NAMALWA (cell line): Measurements from ENCODE around the gene ZCWPW1.
"Not testable (repeated sequence)": the region's sequence is repeated elsewhere in the genome, so short reads cannot be mapped to it uniquely, and the experiment has no call there.

Experiments
- DNase-seq: peaks from one replicate; pipeline ENCODE4 v3.0.0-alpha.2; 2015; ENCODE audit warnings: low spot score

The ZCWPW1 gene

DNA sequence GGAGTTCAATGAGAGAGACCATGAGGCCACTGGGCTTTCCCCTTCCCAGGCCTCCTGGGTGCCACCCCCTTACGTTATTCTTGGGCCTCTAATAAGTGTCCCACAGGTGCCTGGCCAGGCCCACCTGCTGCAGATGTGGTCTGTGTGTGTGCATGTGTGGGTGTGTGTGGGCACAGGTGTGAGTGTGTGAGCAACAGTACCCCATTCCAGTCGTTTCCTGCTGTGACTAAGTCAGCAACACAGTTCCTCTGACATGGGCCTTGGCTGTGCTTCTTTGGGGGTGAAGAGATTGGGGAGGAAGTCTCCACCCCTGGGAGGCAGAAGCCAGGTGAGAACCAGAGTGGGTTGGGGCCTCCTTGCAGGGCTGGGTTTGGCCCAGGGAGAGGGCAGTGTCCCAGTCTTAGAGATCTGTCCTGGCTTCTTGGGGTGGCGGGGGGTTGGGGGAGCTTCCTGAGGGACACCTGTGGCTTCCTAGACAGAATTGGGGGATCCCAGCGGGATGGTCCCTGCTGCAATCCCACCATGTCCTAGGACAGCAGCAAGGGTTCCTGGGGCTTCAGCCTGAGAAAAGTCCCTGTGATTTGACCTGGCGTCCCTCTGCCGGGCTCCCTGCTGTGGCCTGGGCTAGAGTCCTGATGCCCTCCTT, 74.7 kb downstream of the ZCWPW1 start:
- no peak for DNase-seq

DNA sequence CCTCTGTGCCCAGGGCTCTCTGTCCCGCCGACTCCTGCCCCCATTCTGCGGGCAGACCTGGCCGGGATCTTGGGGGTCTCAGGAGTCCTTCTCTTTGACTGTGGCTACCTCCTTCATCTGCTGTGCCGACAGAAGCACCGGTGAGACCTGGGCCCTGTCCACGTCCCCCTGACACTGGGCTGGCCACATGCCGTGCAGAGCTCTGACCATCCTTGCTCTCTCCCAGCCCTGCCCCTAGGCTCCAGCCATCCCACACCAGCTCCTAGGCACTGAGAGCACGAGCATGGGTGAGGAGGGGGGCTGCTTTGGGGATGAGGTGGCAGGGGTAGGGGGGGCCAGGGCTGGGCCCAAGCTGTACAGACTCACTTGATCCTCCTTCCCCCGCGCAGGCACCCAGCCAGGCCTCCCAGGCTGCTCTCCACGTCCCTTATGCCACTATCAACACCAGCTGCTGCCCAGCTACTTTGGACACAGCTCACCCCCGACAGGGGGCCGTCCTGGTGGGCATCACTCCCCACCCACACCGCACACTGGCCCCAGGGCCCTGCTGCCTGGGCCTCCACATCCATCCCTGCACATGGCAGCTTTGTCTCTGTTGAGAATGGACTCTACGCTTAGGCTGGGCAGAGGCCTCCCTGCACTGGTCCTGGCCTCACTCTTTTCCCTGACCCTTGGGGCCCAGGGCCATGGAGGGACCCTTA, 75.4 kb downstream of the ZCWPW1 start:
- no peak for DNase-seq

DNA sequence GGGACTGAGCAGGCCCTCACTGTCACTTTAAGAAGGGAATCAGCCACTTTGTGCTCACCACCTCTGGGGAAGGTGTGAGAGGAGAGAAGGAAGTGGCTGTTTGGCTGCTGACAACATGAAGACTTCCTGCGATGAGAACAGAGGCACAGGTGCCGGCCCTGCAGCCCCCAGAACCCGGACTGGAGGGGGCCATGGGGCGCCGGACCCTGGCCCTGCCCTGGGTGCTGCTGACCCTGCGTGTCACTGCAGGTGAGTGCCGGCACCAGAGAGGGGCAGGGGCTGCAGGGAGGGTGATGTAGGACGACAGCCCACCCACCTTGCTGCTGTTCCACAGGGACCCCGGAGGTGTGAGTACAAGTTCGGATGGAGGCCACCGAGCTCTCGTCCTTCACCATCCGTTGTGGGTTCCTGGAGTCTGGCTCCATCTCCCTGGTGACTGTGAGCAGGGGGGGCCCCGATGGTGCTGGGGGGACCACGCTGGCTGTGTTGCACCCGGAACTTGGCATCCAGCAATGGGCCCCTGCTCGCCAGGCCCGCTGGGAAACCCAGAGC, 76.2 kb downstream of the ZCWPW1 start:
- not testable (repeated sequence) for DNase-seq

DNA sequence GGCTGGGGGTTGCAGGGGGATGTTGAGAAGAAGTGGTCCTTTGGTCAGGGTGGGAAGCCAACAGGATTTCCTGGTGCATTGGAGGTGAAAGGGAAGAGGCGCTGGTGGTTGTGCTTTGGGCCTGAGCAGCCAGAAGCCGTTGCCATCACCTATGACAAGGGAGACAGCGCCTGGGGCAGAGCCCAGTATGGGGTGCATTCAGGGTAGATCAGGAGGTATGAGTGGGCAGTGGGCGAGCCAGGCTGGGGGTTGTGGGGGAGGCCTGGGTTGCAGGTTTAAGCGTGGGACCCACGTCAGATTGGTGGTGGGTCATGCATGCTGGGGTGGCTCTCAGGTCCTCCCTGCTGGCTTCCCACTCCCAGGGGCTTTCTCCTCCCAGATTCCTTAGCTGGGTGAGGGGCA, 76.8 kb downstream of the ZCWPW1 start:
- DNase-seq = no peak
